Omental fat pad (tissue), 4 donors: ENCODE data around the gene KYAT1. TPM values are rescaled to one million over a fixed set of nuclear protein-coding genes. Genes with fewer than 3 reads are reported as not detected.
"Not testable (repeated sequence)": the region's sequence is repeated elsewhere in the genome, so short reads cannot be mapped to it uniquely, and the experiment has no call there.

ENCODE experiments used
- ATAC-seq: fragments of 150-250 bp; one replicate; pipeline ENCODE4 v1.9.1; 2016; ENCODE audit warnings: mild to moderate bottlenecking, moderate library complexity; ENCODE audit not compliant: low FRiP score
- DNase-seq: peaks from one replicate; pipeline ENCODE4 v3.0.0-alpha.2; 2019; ENCODE audit warnings: low spot score
- total RNA-seq, 4 donors: library from RNA; depleted of rRNA; stranded (reverse); fragments of >200 nt; gene quantifications; one replicate each; pipeline ENCODE4 v1.1.0, GENCODE V29; 2016
- TF ChIP-seq, protein P1 (sequence below), 3 donors: fragments of 450-650 bp; IDR thresholded peaks; one replicate each; pipeline ENCODE4 v1.5.1; 2016 to 2017; ENCODE audit warnings: antibody characterized with exemption in 3 of 3, mild to moderate bottlenecking in 3 of 3, moderate library complexity in 2 of 3

Gene KYAT1
- total RNA-seq, 4 donors from 2014 or later = 2.9 to 9.3 (median 4.1) TPM

DNA sequence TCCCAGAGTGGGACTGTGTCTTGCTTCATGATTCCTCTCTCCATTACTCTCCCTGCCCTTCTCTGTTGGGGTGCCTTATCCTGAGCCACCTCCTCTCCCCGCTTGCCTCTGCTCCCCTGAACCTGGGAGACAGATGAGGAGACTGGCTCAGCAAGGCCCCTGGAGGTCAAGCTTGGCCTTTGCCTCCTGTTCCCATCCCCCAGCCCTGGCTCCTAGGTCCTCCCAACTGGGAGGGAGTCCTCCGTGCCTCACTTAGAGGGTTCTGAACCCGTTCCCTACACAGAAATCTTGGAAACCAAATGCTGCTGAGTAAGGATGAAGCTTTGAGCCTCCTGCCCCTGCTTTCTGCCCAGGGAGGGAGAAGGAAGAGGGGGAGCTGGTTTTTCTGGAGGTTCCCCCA lies 73.2 kb downstream of the KYAT1 start:
- DNase-seq = no peak
- ATAC-seq = no peak
- TF ChIP-seq, protein P1, sequence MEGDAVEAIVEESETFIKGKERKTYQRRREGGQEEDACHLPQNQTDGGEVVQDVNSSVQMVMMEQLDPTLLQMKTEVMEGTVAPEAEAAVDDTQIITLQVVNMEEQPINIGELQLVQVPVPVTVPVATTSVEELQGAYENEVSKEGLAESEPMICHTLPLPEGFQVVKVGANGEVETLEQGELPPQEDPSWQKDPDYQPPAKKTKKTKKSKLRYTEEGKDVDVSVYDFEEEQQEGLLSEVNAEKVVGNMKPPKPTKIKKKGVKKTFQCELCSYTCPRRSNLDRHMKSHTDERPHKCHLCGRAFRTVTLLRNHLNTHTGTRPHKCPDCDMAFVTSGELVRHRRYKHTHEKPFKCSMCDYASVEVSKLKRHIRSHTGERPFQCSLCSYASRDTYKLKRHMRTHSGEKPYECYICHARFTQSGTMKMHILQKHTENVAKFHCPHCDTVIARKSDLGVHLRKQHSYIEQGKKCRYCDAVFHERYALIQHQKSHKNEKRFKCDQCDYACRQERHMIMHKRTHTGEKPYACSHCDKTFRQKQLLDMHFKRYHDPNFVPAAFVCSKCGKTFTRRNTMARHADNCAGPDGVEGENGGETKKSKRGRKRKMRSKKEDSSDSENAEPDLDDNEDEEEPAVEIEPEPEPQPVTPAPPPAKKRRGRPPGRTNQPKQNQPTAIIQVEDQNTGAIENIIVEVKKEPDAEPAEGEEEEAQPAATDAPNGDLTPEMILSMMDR (IDR thresholded peaks at IDR 0.05) = no peak

DNA sequence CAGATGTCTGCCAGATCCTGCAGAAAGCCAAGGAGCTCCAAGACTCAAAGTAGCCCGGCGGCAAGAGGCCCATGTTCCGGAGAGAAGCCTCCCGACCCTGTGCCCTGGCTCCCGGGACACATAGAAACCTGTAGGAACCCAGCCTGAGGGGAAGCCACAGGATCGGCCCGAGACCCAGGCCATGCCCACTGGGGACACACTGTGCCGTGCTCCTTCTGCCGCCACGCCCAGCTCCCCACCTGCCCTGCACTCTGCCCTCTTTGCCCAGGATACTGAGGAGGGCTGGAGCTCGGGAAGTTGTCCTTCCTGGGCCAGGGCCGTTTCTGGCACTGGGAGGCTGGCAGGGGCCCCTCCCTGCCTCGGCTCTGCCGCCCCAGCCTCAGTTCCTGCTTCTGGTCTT lies 73.9 kb downstream of the KYAT1 start:
- DNase-seq (no peak), ATAC-seq (no peak)
- TF ChIP-seq, protein P1 (IDR thresholded peaks at IDR 0.05) = no peak

DNA sequence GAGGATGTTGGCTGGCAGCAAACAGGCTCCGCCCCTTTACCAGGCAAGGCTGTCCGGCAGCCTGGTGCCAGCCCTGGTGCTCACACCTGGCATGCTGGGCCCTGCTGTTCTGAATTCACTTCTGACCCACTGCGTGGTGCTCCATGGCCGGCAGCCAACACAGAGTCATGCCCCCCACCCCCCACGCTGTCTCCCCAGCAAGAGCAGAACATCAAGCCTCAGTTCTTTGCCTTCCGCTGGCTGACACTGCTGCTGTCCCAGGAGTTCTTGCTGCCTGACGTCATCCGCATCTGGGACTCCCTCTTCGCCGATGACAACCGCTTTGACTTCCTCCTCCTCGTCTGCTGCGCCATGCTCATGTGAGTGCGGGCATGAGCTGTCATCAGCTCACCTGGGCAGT lies 76.1 kb downstream of the KYAT1 start:
- ATAC-seq (no peak), DNase-seq (no peak)
- TF ChIP-seq, protein P1 (IDR thresholded peaks at IDR 0.05) = no peak

DNA sequence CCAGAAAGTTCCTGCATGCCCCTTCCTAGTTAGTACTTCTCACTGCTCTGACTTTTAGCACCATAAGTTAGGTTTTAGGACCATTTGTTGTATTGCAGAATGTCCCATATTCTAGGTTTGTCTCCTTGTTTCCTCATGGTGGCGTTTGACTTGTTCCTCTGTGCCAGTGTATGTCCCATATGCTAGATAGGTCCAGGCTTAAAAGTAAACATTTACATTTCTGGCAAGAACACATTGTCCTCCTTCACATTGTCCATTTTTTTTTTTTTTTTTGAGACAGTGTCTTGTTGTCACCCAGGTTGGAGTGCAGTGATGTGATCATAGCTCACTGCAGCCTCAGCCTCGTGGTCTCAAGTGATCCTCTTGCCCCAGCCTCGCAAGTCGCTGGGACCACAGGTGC lies 79.3 kb downstream of the KYAT1 start:
- ATAC-seq (no peak), DNase-seq (no peak)
- TF ChIP-seq, protein P1 (IDR thresholded peaks at IDR 0.05) = no peak

DNA sequence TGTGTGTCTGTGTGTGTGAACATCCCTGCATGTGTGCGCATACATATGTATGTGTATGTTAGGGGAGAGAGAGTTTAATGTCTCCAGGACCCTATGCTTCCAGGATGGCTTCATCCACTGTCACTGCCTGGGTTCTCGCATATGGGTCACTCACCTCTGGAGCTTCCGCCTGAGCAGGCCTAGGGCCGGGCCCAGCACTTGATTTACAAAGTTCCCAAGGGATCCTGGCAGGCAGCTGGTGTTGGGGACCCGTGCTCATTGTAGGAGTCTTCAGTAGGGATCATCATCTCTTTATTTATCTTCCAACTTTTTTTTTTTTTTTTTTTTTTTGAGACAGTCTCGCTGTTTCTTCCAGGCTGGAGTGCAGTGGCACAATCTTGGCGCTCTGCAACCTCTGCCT lies 81.7 kb downstream of the KYAT1 start:
- TF ChIP-seq, protein P1 (IDR thresholded peaks at IDR 0.05) = no peak
- ATAC-seq (no peak), DNase-seq (no peak)

DNA sequence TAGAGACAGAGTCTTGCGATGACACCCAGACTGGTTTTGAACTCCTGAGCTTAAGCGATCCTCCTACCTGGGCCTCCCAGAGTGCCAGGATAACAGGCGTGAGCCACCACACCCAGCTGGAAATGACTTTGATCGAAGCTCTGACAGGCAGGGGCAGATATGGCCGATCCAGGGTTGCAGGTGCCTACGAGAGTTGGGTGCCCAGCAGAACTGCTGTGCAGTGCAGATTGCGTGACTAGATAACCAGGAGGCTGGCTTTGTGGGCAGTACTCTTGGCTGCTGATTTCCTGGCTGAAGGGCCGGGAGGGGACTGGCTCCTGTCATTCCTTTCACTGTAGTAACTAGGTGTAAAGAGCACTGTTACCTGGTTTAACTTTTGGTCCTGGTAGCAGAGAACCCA lies 82.9 kb downstream of the KYAT1 start:
- TF ChIP-seq, protein P1 (IDR thresholded peaks at IDR 0.05) = no peak
- no peak for ATAC-seq
- DNase-seq = no peak

DNA sequence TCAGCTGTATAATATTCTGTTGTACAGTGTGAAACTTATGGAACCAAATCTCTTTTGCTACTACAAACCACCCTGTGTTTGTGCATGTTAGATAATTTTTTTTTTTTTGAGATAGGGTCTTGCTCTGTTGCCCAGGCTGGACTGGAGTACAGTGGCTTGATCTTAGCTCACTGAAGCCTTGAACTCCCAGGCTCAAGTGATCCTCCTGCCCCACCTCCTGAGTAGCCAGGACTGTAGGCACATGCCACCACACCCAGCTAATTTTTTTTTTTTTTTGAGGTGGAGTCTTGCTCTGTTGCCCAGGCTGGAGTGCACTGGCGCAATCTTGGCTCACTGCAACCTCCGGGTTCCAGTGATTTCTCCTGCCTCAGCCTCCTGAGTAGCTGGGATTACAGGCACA lies 86.8 kb downstream of the KYAT1 start:
- not testable (repeated sequence) for ATAC-seq, DNase-seq
